Measurements from ENCODE around the gene PITX2.

DNA sequence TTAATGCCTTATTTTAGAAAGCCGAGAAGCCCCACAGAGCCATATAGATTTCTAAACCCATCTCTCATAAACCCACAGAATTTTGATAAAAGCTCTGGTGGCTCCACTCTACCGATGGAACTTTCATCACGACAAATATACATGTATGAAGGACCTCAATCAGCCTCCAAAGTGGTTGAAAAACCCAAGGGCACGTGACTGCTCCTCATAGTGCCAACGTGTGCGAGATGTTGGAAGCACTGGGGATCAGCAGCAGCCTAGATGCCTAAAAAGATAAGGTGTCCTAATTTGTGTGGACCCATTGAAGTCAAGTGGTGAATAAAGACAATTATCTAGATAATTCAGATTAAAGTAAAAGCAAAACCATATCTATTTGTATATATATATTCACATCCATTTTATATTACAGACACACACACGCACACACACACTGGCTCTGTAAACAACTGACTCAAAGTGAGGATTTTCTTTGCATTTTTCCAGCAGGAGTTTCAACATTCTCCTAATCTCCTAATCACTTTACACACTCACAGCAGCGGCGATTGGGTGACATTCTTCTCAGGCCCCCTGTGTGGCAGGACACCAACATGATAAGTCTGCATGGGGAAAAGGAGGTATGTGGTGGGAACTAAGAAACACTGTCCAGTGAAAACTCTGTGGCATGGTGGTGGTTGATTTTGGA, 2.8 kb upstream of the PITX2 start:
- TF ChIP-seq, protein P1, sequence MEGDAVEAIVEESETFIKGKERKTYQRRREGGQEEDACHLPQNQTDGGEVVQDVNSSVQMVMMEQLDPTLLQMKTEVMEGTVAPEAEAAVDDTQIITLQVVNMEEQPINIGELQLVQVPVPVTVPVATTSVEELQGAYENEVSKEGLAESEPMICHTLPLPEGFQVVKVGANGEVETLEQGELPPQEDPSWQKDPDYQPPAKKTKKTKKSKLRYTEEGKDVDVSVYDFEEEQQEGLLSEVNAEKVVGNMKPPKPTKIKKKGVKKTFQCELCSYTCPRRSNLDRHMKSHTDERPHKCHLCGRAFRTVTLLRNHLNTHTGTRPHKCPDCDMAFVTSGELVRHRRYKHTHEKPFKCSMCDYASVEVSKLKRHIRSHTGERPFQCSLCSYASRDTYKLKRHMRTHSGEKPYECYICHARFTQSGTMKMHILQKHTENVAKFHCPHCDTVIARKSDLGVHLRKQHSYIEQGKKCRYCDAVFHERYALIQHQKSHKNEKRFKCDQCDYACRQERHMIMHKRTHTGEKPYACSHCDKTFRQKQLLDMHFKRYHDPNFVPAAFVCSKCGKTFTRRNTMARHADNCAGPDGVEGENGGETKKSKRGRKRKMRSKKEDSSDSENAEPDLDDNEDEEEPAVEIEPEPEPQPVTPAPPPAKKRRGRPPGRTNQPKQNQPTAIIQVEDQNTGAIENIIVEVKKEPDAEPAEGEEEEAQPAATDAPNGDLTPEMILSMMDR (IDR thresholded peaks at IDR 0.05; ENCODE audit: borderline replicate concordance, extremely low read depth, low read length, poor library complexity, severe bottlenecking): no peak
- TF ChIP-seq EZH2 (IDR thresholded peaks at IDR 0.05; ENCODE audit: borderline replicate concordance, low read depth, low read length, severe bottlenecking): no peak

Data from DND-41 (cell line).